ENCODE results near the gene CCDC187.

DNA sequence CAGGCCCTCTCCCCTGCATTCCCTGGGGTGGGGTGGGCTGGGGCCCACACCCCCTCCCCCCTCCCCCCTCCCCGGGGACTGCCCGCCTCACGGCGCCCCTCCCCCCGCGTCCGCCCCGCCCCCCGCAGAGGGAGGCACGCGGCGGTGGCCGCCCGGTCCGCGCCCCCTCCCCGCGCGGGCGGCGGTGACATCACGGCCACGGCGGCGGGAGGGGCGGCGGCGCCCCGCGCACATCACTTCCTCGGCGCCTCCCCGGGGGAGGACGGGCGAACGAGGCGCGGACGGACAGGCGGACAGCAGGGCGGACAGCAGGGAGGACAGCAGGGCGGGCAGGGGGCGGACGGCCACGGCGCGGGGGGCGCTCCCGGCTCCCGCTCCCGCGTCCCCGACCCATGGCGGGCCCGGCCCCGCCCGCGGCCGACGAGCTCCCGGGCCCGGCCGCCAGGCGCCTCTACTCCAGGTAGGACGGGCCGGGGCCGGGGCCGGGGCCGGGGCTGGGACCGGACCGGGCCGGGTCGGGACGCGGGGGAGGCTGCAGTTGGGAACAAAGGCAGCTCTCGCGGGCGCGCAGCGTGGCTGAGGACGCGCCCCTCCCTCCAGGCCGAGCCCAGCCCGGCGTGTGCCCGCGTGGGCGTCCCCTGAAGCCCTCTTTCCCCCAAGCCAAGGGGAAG is 23.5 kb upstream of the CCDC187 start, which contains the start of gene GPSM1:
- TF ChIP-seq, protein P1, sequence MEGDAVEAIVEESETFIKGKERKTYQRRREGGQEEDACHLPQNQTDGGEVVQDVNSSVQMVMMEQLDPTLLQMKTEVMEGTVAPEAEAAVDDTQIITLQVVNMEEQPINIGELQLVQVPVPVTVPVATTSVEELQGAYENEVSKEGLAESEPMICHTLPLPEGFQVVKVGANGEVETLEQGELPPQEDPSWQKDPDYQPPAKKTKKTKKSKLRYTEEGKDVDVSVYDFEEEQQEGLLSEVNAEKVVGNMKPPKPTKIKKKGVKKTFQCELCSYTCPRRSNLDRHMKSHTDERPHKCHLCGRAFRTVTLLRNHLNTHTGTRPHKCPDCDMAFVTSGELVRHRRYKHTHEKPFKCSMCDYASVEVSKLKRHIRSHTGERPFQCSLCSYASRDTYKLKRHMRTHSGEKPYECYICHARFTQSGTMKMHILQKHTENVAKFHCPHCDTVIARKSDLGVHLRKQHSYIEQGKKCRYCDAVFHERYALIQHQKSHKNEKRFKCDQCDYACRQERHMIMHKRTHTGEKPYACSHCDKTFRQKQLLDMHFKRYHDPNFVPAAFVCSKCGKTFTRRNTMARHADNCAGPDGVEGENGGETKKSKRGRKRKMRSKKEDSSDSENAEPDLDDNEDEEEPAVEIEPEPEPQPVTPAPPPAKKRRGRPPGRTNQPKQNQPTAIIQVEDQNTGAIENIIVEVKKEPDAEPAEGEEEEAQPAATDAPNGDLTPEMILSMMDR (IDR thresholded peaks at IDR 0.05) = no peak
- TF ChIP-seq POLR2A (IDR thresholded peaks at IDR 0.05) (no peak), EP300 (IDR thresholded peaks at IDR 0.05) (no peak), POLR2AphosphoS5 (IDR thresholded peaks at IDR 0.05) (peak; percentile 57 to 77 (median 62))
